ENCODE data around the gene CANT1. TPM values are rescaled to one million over a fixed set of nuclear protein-coding genes. Genes with fewer than 3 reads are reported as not detected.
A peak's percentile ranks its signal among the peaks of the same experiment; 100 is the strongest.

CANT1 gene
- total and polyA plus RNA-seq, 3 donors from 2014 or later: 60.6 to 80.5 (median 64.1) TPM

DNA sequence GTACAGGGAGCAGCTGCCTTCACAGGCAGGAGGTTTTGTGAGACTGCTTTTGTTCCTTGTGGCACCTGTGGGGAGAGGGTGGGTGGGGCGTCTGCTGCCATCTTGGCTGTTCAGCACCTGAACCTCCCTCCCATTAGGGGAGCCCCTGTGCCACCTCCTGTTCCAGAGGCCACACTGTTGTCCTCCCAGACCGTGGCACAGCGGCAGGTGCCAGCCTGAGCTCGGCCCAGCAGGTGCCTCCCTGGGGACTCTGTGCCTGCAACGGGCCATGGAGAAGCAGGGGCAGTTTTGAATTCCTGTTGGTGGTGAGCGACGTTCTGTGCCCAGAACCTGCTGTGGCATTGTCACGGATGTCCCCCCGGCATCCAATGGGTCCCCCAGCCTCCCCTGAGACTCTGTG, 39.7 kb downstream of the CANT1 start:
- Histone ChIP-seq H3K36me3 (ENCODE audit: low read depth, missing control alignments) (no peaks in the 10 kb centered on the region), H3K27me3 (no peaks in the 10 kb centered on the region), H3K4me1 (peaks cover 15% of the 10 kb centered on the region), H3K27ac (no peak overlapping the region), H3K4me3 (no peak overlapping the region), H3K9me3 (no peaks in the 10 kb centered on the region)
- WGBS, 2 donors: 91 to 100% methylated on average over 1 to 9 of the region's 9 CpGs
- intact Hi-C loops (cut with DNase I; ENCODE audit: low total_unique reads): loop anchor here (5.0 kb wide), 2 partner anchors 88 to 103 kb away; no protein-coding TSS in a partner anchor
- no peak for DNase-seq
- no peak for TF ChIP-seq CTCF (IDR thresholded peaks at IDR 0.05)
- no peak for TF ChIP-seq POLR2A (IDR thresholded peaks at IDR 0.05)

GRCh38 chr17:78967782-78968362, 41.7 kb downstream of the CANT1 start:
- Histone ChIP-seq H3K27me3 (no peaks in the 10 kb centered on the region), H3K4me3 (no peak overlapping the region), H3K27ac (no peak overlapping the region), H3K4me1 (peaks cover 15% of the 10 kb centered on the region), H3K9me3 (no peaks in the 10 kb centered on the region), H3K36me3 (ENCODE audit: low read depth, missing control alignments) (no peaks in the 10 kb centered on the region)
- DNase-seq: no peak
- intact Hi-C loops (cut with DNase I; ENCODE audit: low total_unique reads): loop anchor here (5.0 kb wide), 1 partner anchor 101 kb away; no protein-coding TSS in a partner anchor
- WGBS, 2 donors: 91 to 94% methylated on average over 18 to 21 of the region's 21 CpGs
- no peak for TF ChIP-seq CTCF (IDR thresholded peaks at IDR 0.05)
- no peak for TF ChIP-seq POLR2A (IDR thresholded peaks at IDR 0.05)

DNA sequence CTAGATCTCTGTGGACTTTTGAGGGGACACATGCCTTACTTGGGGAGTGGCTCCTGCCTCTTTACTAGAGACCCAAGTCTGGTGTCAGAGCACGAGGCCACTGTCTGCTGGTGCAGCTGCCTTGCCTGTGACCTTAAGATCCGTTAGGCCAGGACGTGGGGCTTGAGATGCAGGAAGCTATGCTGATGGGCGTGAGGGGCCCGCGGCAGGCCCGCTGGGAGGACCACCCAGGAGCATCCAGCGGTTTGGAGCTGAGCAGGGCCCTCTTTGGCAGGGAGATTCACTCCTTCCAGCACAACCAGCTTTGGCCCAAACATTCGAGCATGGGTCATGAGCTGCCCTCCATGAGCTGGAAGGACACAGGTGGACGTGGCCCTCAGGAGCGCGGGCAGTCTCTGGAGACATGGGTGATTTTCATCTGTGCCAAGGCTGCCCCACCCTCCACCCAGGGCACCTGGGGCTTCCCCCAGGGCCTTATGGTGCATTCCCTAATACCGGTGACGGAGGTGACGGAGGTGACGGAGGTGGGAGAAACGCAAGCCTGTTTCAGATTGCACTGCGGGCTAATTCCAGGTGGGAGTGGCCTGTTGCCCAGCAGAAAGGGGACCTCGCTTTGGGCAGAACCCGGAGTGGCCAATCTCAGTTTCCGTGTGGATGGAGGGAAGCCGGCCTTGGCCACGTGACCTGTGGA, 42.5 kb downstream of the CANT1 start:
- no peak overlapping the region for H3K27ac ChIP-seq
- TF ChIP-seq POLR2A (IDR thresholded peaks at IDR 0.05) (no peak), CTCF (IDR thresholded peaks at IDR 0.05) (no peak)
- no peaks in the 10 kb centered on the region for H3K36me3 ChIP-seq (ENCODE audit: low read depth, missing control alignments)
- 81 to 95% methylated on average over 7 to 23 of the region's 23 CpGs for WGBS, 2 donors
- intact Hi-C loops (cut with DNase I; ENCODE audit: low total_unique reads): loop anchor here (5.0 kb wide), 1 partner anchor 100 kb away; no protein-coding TSS in a partner anchor
- H3K27me3 ChIP-seq: no peaks in the 10 kb centered on the region
- DNase-seq: no peak
- H3K4me1 ChIP-seq: peaks cover 12% of the 10 kb centered on the region
- H3K9me3 ChIP-seq: no peaks in the 10 kb centered on the region
- no peak overlapping the region for H3K4me3 ChIP-seq

- TF ChIP-seq POLR2A (IDR thresholded peaks at IDR 0.05) (no peak), CTCF (IDR thresholded peaks at IDR 0.05) (no peak)
- peak; percentile 77 for DNase-seq
- Histone ChIP-seq H3K4me1 (peaks cover 5% of the 10 kb centered on the region), H3K4me3 (no peak overlapping the region), H3K27me3 (no peaks in the 10 kb centered on the region), H3K27ac (peak overlapping the region in 1 of 2 donors; percentile 53), H3K9me3 (no peaks in the 10 kb centered on the region), H3K36me3 (ENCODE audit: low read depth, missing control alignments) (no peaks in the 10 kb centered on the region)
- 66 to 69% methylated on average over 11 to 26 of the region's 26 CpGs for WGBS, 2 donors
- intact Hi-C loops (cut with DNase I; ENCODE audit: low total_unique reads): loop anchor here (5.0 kb wide), 1 partner anchor 99 kb away; no protein-coding TSS in a partner anchor
These were observed 43.3 kb downstream of the CANT1 start for GRCh38 chr17:78966123-78966813.
